Measurements from ENCODE around the gene ARL17B. TPM values are rescaled to one million over a fixed set of nuclear protein-coding genes. Genes with fewer than 3 reads are reported as not detected.
"Not testable (repeated sequence)": the region's sequence is repeated elsewhere in the genome, so short reads cannot be mapped to it uniquely, and the experiment has no call there.

ARL17B gene
- total RNA-seq, result 10 to 100 TPM; 23.2 to 23.8 TPM

- peak; percentile 99 for ATAC-seq (ENCODE audit: low read depth)
- POLR2A ChIA-PET, H3K27me3 Mint-ChIP-seq, H3K4me3 Mint-ChIP-seq, H3K9me3 Mint-ChIP-seq, H3K4me1 Mint-ChIP-seq, H3K36me3 Mint-ChIP-seq, H3K27ac Mint-ChIP-seq: not testable (repeated sequence)
- peak; percentile 65 for DNase-seq
These were observed at the start of gene ARL17B for GRCh38 chr17:46361755-46362154. TSS of gene ARL17B (minus strand) at chr17:46361766. CDS start at chr17:46358397, 3,369 bp downstream.

GRCh38 chr17:46409864-46410263, 48.3 kb upstream of the ARL17B start:
- H3K4me3 Mint-ChIP-seq; H3K27me3 Mint-ChIP-seq; H3K4me1 Mint-ChIP-seq; H3K9me3 Mint-ChIP-seq; DNase-seq; H3K27ac Mint-ChIP-seq; ATAC-seq (ENCODE audit: low read depth); POLR2A ChIA-PET; H3K36me3 Mint-ChIP-seq: not testable (repeated sequence)

GRCh38 chr17:46407155-46407554, 45.6 kb upstream of the ARL17B start:
- ATAC-seq (ENCODE audit: low read depth); H3K36me3 Mint-ChIP-seq; DNase-seq; POLR2A ChIA-PET; H3K4me1 Mint-ChIP-seq; H3K27me3 Mint-ChIP-seq; H3K27ac Mint-ChIP-seq; H3K4me3 Mint-ChIP-seq; H3K9me3 Mint-ChIP-seq: not testable (repeated sequence)

GRCh38 chr17:46401033-46401787, 39.6 kb upstream of the ARL17B start:
- POLR2A ChIA-PET; H3K9me3 Mint-ChIP-seq; H3K27ac Mint-ChIP-seq; ATAC-seq (ENCODE audit: low read depth); H3K27me3 Mint-ChIP-seq; DNase-seq; H3K36me3 Mint-ChIP-seq; H3K4me3 Mint-ChIP-seq; H3K4me1 Mint-ChIP-seq: not testable (repeated sequence)

- H3K9me3 Mint-ChIP-seq; POLR2A ChIA-PET; H3K36me3 Mint-ChIP-seq; H3K4me3 Mint-ChIP-seq; DNase-seq; H3K27ac Mint-ChIP-seq; H3K4me1 Mint-ChIP-seq; H3K27me3 Mint-ChIP-seq; ATAC-seq (ENCODE audit: low read depth): not testable (repeated sequence)
These were observed 39.0 kb upstream of the ARL17B start for GRCh38 chr17:46400543-46400942.

DNA sequence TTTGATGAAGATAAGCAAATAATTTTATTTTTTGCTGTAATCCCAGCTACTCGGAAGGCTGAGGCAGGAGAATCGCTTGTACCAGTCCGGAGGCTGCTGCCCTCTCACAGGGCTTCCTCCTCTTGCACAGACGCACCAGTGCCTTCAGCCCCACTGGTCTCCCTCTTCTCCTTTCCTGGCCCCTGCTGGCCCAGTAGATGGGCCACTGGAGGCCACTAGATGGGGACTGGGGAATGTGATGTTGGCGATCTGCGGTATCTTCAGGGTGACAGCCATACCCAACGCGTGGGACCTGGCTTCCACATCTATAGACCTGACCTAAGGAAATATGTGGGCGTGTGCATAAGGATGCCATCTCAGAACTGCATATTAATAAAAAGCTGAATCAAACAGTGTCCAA, 38.4 kb upstream of the ARL17B start:
- H3K9me3 Mint-ChIP-seq; H3K27ac Mint-ChIP-seq; ATAC-seq (ENCODE audit: low read depth); H3K36me3 Mint-ChIP-seq; POLR2A ChIA-PET; H3K27me3 Mint-ChIP-seq; H3K4me3 Mint-ChIP-seq; H3K4me1 Mint-ChIP-seq: not testable (repeated sequence)
- peak; percentile 20 for DNase-seq

DNA sequence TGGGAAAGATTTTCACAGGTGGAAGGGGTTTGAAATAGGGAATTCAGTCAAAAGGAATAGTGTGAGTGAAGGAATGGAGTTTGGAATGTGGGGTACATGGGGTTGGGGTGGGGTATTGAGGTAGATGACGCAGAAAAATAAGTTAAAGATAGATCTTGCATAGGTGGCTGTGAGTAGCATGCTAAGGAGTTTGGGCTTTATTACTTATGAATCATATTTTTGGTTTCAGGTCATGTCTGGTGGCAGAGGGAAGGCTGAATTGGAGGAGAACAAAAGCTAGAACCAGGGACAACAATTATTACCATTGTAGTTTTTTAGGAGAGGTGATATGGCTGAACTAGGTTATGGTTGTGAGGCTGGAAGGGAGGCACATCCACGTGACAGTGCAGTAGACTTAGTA, 34.7 kb upstream of the ARL17B start:
- H3K4me1 Mint-ChIP-seq; H3K9me3 Mint-ChIP-seq; H3K4me3 Mint-ChIP-seq; H3K27me3 Mint-ChIP-seq; H3K36me3 Mint-ChIP-seq; DNase-seq; H3K27ac Mint-ChIP-seq; ATAC-seq (ENCODE audit: low read depth); POLR2A ChIA-PET: not testable (repeated sequence)

DNA sequence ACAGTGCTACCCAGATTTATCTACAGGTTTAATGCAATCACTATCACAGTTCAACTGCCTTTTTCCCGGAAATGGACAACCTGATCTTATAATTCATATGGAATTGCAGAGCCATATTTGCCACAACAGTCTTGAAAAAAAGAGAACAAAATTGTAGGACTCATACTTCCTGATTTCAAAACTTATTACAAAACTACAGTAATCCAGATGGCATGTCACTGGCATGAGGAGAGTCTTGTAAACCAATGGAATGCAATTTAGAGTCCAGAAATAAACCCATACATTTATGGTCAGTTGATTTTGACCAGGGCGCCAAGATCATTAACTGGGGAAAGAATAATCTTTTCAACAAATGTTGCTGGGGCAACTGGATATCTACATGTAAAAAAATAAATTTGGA, 32.1 kb upstream of the ARL17B start:
- H3K27me3 Mint-ChIP-seq; POLR2A ChIA-PET; DNase-seq; H3K27ac Mint-ChIP-seq; H3K9me3 Mint-ChIP-seq; ATAC-seq (ENCODE audit: low read depth); H3K4me1 Mint-ChIP-seq; H3K36me3 Mint-ChIP-seq; H3K4me3 Mint-ChIP-seq: not testable (repeated sequence)

DNA sequence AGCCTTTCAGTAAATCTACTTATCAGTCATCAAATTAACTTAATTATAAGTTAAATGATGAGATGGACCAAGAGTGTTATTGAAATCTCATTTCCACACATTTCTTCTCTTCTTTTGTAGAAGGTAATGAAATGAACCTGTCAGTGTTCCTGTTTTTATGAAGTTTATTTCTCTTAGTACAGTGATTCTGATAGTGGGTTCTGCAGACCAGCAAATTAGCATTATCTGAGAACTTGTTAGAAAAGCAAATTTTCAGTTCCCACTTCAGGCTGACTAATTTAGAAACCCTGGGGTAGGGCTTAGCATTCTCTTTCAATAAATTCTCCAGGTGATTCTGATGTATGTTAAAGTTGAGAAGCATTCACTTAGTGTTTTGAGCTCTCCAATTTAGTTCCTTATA, 23.9 kb upstream of the ARL17B start:
- POLR2A ChIA-PET; DNase-seq; H3K27me3 Mint-ChIP-seq; H3K36me3 Mint-ChIP-seq; H3K27ac Mint-ChIP-seq; H3K9me3 Mint-ChIP-seq; H3K4me1 Mint-ChIP-seq; ATAC-seq (ENCODE audit: low read depth); H3K4me3 Mint-ChIP-seq: not testable (repeated sequence)

GRCh38 chr17:46383118-46383517, 21.6 kb upstream of the ARL17B start:
- ATAC-seq (ENCODE audit: low read depth); H3K27ac Mint-ChIP-seq; H3K4me3 Mint-ChIP-seq; H3K27me3 Mint-ChIP-seq; POLR2A ChIA-PET; DNase-seq; H3K4me1 Mint-ChIP-seq; H3K9me3 Mint-ChIP-seq; H3K36me3 Mint-ChIP-seq: not testable (repeated sequence)

- POLR2A ChIA-PET, H3K9me3 Mint-ChIP-seq, H3K27me3 Mint-ChIP-seq, DNase-seq, H3K27ac Mint-ChIP-seq, H3K36me3 Mint-ChIP-seq, H3K4me3 Mint-ChIP-seq, H3K4me1 Mint-ChIP-seq: not testable (repeated sequence)
- ATAC-seq (ENCODE audit: low read depth), result peak; percentile 31
These were observed 11.9 kb upstream of the ARL17B start for GRCh38 chr17:46373418-46373817.

GRCh38 chr17:46372236-46373229, 11.0 kb upstream of the ARL17B start:
- H3K27me3 Mint-ChIP-seq, POLR2A ChIA-PET: not testable (repeated sequence)

DNA sequence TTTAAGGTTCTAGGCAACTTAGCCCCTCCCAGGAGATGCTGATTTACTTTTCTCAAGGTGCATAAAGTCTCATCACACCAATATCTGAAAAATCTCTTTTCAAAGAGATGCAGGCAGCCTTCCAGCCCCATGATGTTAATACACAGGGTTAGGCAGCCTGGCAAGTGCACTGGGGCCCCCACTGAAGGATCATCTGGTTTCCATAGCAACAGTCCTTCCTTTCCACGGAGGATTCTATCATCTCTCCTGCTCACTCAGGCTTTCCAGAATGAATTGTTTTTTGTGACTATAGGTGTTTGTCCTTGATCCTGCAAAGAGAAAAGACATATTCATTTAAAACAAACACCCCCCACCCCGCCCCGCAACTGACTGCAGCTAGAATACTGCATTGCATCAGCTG, 6.0 kb upstream of the ARL17B start:
- H3K36me3 Mint-ChIP-seq; H3K4me1 Mint-ChIP-seq; H3K4me3 Mint-ChIP-seq; H3K27me3 Mint-ChIP-seq; POLR2A ChIA-PET; ATAC-seq (ENCODE audit: low read depth); DNase-seq; H3K9me3 Mint-ChIP-seq; H3K27ac Mint-ChIP-seq: not testable (repeated sequence)

More at GRCh38 chr17:46372236-46373229, 11.0 kb upstream of the ARL17B start:
- not testable (repeated sequence) for H3K27ac Mint-ChIP-seq, H3K36me3 Mint-ChIP-seq, DNase-seq, H3K9me3 Mint-ChIP-seq, H3K4me1 Mint-ChIP-seq, H3K4me3 Mint-ChIP-seq
- ATAC-seq (ENCODE audit: low read depth), result peak; percentile 91

Data from activated naive CD8-positive, alpha-beta T cell treated with anti-CD3 and anti-CD28 coated beads, Interleukin-2, amount 10 ng/mL, durations not matched to agents 7 days and 5 days (primary cell).